Smooth muscle cell (in vitro differentiated cells): ENCODE results near the gene SCPEP1. TPM values are rescaled to one million over a fixed set of nuclear protein-coding genes. Genes with fewer than 3 reads are reported as not detected.

Experiments
- DNase-seq: peaks from one replicate; lab custom pipeline; 2025; ENCODE audit not compliant: unreplicated experiment; lab: John Stamatoyannopoulos, UW
- H2AFZ ChIP-seq: fragments of 200-600 bp; sonication (generic); 2 replicates; pipeline ENCODE4 v1.6.0; 2016; ENCODE audit warnings: antibody characterized with exemption, low read depth, mild to moderate bottlenecking
- H3F3A ChIP-seq: fragments of 200-600 bp; sonication (generic); 2 replicates; pipeline ENCODE4 v1.6.0; 2017; ENCODE audit warnings: antibody characterized with exemption, low read depth
- H3K27ac ChIP-seq: fragments of 200-600 bp; sonication (generic); 2 replicates; pipeline ENCODE4 v1.5.1; 2016; ENCODE audit warnings: low read depth, mild to moderate bottlenecking
- H3K27me3 ChIP-seq: fragments of 200-600 bp; sonication (generic); 2 replicates; pipeline ENCODE4 v1.6.1; 2016; ENCODE audit warnings: low read depth, mild to moderate bottlenecking
- H3K36me3 ChIP-seq: fragments of 200-600 bp; sonication (generic); 2 replicates; pipeline ENCODE4 v1.5.1; 2016; ENCODE audit warnings: low read depth
- H3K4me1 ChIP-seq: fragments of 200-600 bp; sonication (generic); 2 replicates; pipeline ENCODE4 v1.5.1; 2016; ENCODE audit warnings: low read depth
- H3K4me2 ChIP-seq: fragments of 200-600 bp; sonication (generic); 2 replicates; pipeline ENCODE4 v1.6.0; 2016; ENCODE audit warnings: mild to moderate bottlenecking
- H3K4me3 ChIP-seq: fragments of 200-600 bp; sonication (generic); 2 replicates; pipeline ENCODE4 v1.5.1; 2016; ENCODE audit warnings: mild to moderate bottlenecking
- H3K79me2 ChIP-seq: fragments of 200-600 bp; sonication (generic); 2 replicates; pipeline ENCODE4 v1.6.0; 2016; ENCODE audit warnings: low read depth, mild to moderate bottlenecking
- H3K9ac ChIP-seq: fragments of 200-600 bp; sonication (generic); 2 replicates; pipeline ENCODE4 v1.6.0; 2016; ENCODE audit warnings: low read depth
- H3K9me3 ChIP-seq: fragments of 200-600 bp; sonication (generic); replicated peaks from 2 replicates; pipeline ENCODE4 v1.5.1; 2016; ENCODE audit warnings: low read depth
- H4K20me1 ChIP-seq: fragments of 200-600 bp; sonication (generic); 2 replicates; pipeline ENCODE4 v1.6.0; 2016; ENCODE audit warnings: low read depth
- CTCF ChIP-seq: fragments of 200-600 bp; sonication (generic); IDR thresholded peaks from 2 replicates; pipeline ENCODE4 v1.5.1; 2017; ENCODE audit warnings: borderline replicate concordance, mild to moderate bottlenecking, antibody characterized with exemption; ENCODE audit not compliant: insufficient read depth, poor library complexity, severe bottlenecking
- whole genome bisulfite sequencing: methylation state at CpG from one replicate; pipeline ENCODE4 v1.1.7; 2016; ENCODE audit warnings: low lambda C conversion rate; 5-methylcytosine and 5-hydroxymethylcytosine counted together
- polyA plus RNA-seq: library from polyadenylated mRNA; unstranded; fragments of >200 nt; fragmentation: Nextera tagmentation; extraction: Ambion mirVana; gene quantifications from 2 replicates; pipeline ENCODE4 v1.2.1, GENCODE V29; 2016
- total RNA-seq: library from RNA; depleted of rRNA; stranded (reverse); fragments of >200 nt; gene quantifications from 2 replicates; pipeline ENCODE4 v1.2.3, GENCODE V29; 2014

Gene SCPEP1
- total and polyA plus RNA-seq, 2 experiments from 2014 or later, result 42.8 to 48.5 TPM

GRCh38 chr17:56994009-56994792, 16.3 kb downstream of the SCPEP1 start:
- no peak for TF ChIP-seq CTCF
- WGBS, result 92% methylated on average over 4 of the region's 4 CpGs
- Histone ChIP-seq H3K4me2 (no peak overlapping the region), H3K27me3 (no peaks in the 10 kb centered on the region), H3K9me3 (no peaks in the 10 kb centered on the region), H3K9ac (no peak overlapping the region), H3F3A (no peaks in the 10 kb centered on the region), H3K4me1 (no peaks in the 10 kb centered on the region), H3K79me2 (no peaks in the 10 kb centered on the region), H4K20me1 (no peaks in the 10 kb centered on the region), H3K36me3 (no peaks in the 10 kb centered on the region), H2AFZ (no peak overlapping the region), H3K4me3 (no peak overlapping the region), H3K27ac (no peak overlapping the region)
- DNase-seq, result no peak

GRCh38 chr17:56995766-56996165, 17.8 kb downstream of the SCPEP1 start:
- no peaks in the 10 kb centered on the region for H3K79me2 ChIP-seq
- no peak for TF ChIP-seq CTCF
- H3K9me3 ChIP-seq, result no peaks in the 10 kb centered on the region
- no peaks in the 10 kb centered on the region for H3K27me3 ChIP-seq
- no peak overlapping the region for H3K9ac ChIP-seq
- H3K36me3 ChIP-seq, result no peaks in the 10 kb centered on the region
- no peaks in the 10 kb centered on the region for H4K20me1 ChIP-seq
- H3K4me2 ChIP-seq, result no peak overlapping the region
- 100% methylated on average over 1 of the region's 1 CpG for WGBS
- no peak overlapping the region for H2AFZ ChIP-seq
- DNase-seq, result no peak
- no peak overlapping the region for H3K4me3 ChIP-seq
- H3F3A ChIP-seq, result no peaks in the 10 kb centered on the region
- H3K4me1 ChIP-seq, result no peaks in the 10 kb centered on the region
- H3K27ac ChIP-seq, result no peak overlapping the region

GRCh38 chr17:56997313-56997712, 19.4 kb downstream of the SCPEP1 start:
- no peaks in the 10 kb centered on the region for H4K20me1 ChIP-seq
- H3F3A ChIP-seq, result no peaks in the 10 kb centered on the region
- H2AFZ ChIP-seq, result no peak overlapping the region
- no peak for DNase-seq
- no peaks in the 10 kb centered on the region for H3K9me3 ChIP-seq
- no peaks in the 10 kb centered on the region for H3K36me3 ChIP-seq
- H3K27ac ChIP-seq, result no peak overlapping the region
- no peaks in the 10 kb centered on the region for H3K27me3 ChIP-seq
- no peak overlapping the region for H3K9ac ChIP-seq
- WGBS, result 95% methylated on average over 2 of the region's 2 CpGs
- H3K4me1 ChIP-seq, result no peaks in the 10 kb centered on the region
- H3K4me2 ChIP-seq, result no peak overlapping the region
- H3K79me2 ChIP-seq, result no peaks in the 10 kb centered on the region
- no peak overlapping the region for H3K4me3 ChIP-seq
- no peak for TF ChIP-seq CTCF

GRCh38 chr17:57001541-57001940, 23.6 kb downstream of the SCPEP1 start:
- H3K36me3 ChIP-seq, result no peaks in the 10 kb centered on the region
- no peak overlapping the region for H3K27ac ChIP-seq
- DNase-seq, result no peak
- H3K4me1 ChIP-seq, result no peaks in the 10 kb centered on the region
- no peaks in the 10 kb centered on the region for H3K79me2 ChIP-seq
- no peak overlapping the region for H3K4me2 ChIP-seq
- no peak overlapping the region for H2AFZ ChIP-seq
- no peak overlapping the region for H3K9ac ChIP-seq
- H4K20me1 ChIP-seq, result no peaks in the 10 kb centered on the region
- H3K4me3 ChIP-seq, result no peak overlapping the region
- no peak for TF ChIP-seq CTCF
- no peaks in the 10 kb centered on the region for H3F3A ChIP-seq
- WGBS, result 94% methylated on average over 7 of the region's 7 CpGs
- H3K27me3 ChIP-seq, result no peaks in the 10 kb centered on the region
- H3K9me3 ChIP-seq, result no peaks in the 10 kb centered on the region
